K562 (cell line): ENCODE data around the gene KCNJ10. TPM values are rescaled to one million over a fixed set of nuclear protein-coding genes. Genes with fewer than 3 reads are reported as not detected.

Experiments used
- ATAC-seq: fragments of 200-7000 bp; cut with Tn5 transposase; 3 replicates; pipeline ENCODE4 v1.9.1; 2020; ENCODE audit warnings: moderate library complexity
- BruUV-seq: library from RNA; stranded (reverse); fragments of 400-500 nt; replicated peaks from 2 replicates; lab custom pipeline; 2021; lab: Mats Ljungman, UMichigan
- CTCF ChIA-PET: fragments of 300-600 bp; formaldehyde crosslinking; extraction: SDS; loops from one replicate; lab custom pipeline; 2021; ENCODE audit warnings: low intra/inter-chr PET ratio; lab: Yijun Ruan, JAX
- POLR2A ChIA-PET: fragments of 300-600, 350-650 bp; sonication (Branson Sonifier 250); formaldehyde crosslinking; extraction: SDS; loops from one replicate; lab custom pipeline; 2021; ENCODE audit warnings: antibody characterized with exemption, inconsistent platforms; lab: Yijun Ruan, JAX
- DNase-seq, 4 experiments: peaks; one replicate each; pipeline versions ENCODE4 v3.0.0 to v3.0.0-alpha.2; 2011 to 2018; ENCODE audit warnings: low spot score in 3 of 4, mixed read lengths in 3 of 4; ENCODE audit errors: extremely low read depth in 1 of 4
- FAIRE-seq: peaks from 2 replicates; lab custom pipeline; 2011; peaks lifted over from hg19 to GRCh38; lab: Jason Lieb, UNC
- H2AFZ ChIP-seq: 2 replicates; pipeline ENCODE4 v1.6.0; 2011; ENCODE audit warnings: low read depth, low read length, control low read depth, inconsistent platforms
- H3K27ac ChIP-seq: fragments of 200-600 bp; 3 replicates; pipeline ENCODE4 v1.8.0; 2011; ENCODE audit warnings: low read depth, mild to moderate bottlenecking, control low read depth, inconsistent platforms, low read length, moderate library complexity, mixed read lengths; ENCODE audit errors: extremely low read depth
- H3K27me3 ChIP-seq, 2 experiments: fragments of 300-600 bp in 1 of 2; 2 replicates in 1 of 2; 3 replicates in 1 of 2; pipeline versions ENCODE4 v1.6.0 to v1.8.0; 2011; ENCODE audit warnings: inconsistent platforms in 2 of 2, low read length in 2 of 2, mild to moderate bottlenecking in 1 of 2, mixed read lengths in 1 of 2, moderate library complexity in 1 of 2; ENCODE audit not compliant: control insufficient read depth in 2 of 2, insufficient read depth in 2 of 2
- H3K36me3 ChIP-seq: fragments of 300-600 bp; 3 replicates; pipeline ENCODE4 v1.8.0; 2011; ENCODE audit warnings: mild to moderate bottlenecking, low read length, inconsistent platforms; ENCODE audit not compliant: control insufficient read depth, insufficient read depth
- H3K4me1 ChIP-seq, 2 experiments: fragments of 200-600 bp in 1 of 2; replicated peaks in 1 of 2; 2 replicates in 1 of 2; 3 replicates in 1 of 2; pipeline versions ENCODE4 v1.5.1 to v1.8.0; 2011; ENCODE audit warnings: inconsistent platforms in 2 of 2, low read length in 2 of 2, mild to moderate bottlenecking in 1 of 2, mixed read lengths in 1 of 2, moderate library complexity in 1 of 2; ENCODE audit not compliant: control insufficient read depth in 2 of 2, insufficient read depth in 2 of 2
- H3K4me2 ChIP-seq: 2 replicates; pipeline ENCODE4 v1.6.1; 2011; ENCODE audit warnings: low read length, control low read depth, inconsistent platforms, mixed read lengths; ENCODE audit not compliant: insufficient read depth
- H3K4me3 ChIP-seq: fragments of 200-600 bp; sonication (generic), shearing (Covaris generic); 2 replicates; pipeline ENCODE4 v1.5.1; 2016; ENCODE audit warnings: control low read depth, inconsistent platforms
- H3K79me2 ChIP-seq: fragments of 200-600 bp; 3 replicates; pipeline ENCODE4 v1.8.0; 2011; ENCODE audit warnings: low read length, inconsistent platforms; ENCODE audit not compliant: control insufficient read depth, insufficient read depth
- H3K9ac ChIP-seq, 2 experiments: 2 replicates each; pipeline versions ENCODE4 v1.6.0 to v1.6.1; 2011; ENCODE audit warnings: low read depth in 2 of 2, low read length in 2 of 2, control low read depth in 1 of 2, inconsistent platforms in 1 of 2, mild to moderate bottlenecking in 1 of 2, mixed read lengths in 1 of 2; ENCODE audit not compliant: insufficient read depth in 1 of 2
- H3K9me1 ChIP-seq: one replicate; pipeline ENCODE4 v1.6.0; 2011; ENCODE audit warnings: inconsistent platforms, mild to moderate bottlenecking, low read length, moderate library complexity; ENCODE audit not compliant: control insufficient read depth, insufficient read depth
- H3K9me3 ChIP-seq: replicated peaks from 2 replicates; pipeline ENCODE4 v1.5.1; 2011; ENCODE audit warnings: low read depth, low read length, inconsistent platforms; ENCODE audit not compliant: control insufficient read depth, insufficient read depth
- H4K20me1 ChIP-seq: replicated peaks from 2 replicates; pipeline ENCODE4 v1.6.1; 2011; ENCODE audit warnings: low read length, inconsistent platforms, mixed read lengths; ENCODE audit not compliant: control insufficient read depth, insufficient read depth
- FOXK1 ChIP-seq: sonication (generic); formaldehyde crosslinking; IDR thresholded peaks from 2 replicates; pipeline ENCODE4 v1.8.0; 2022; ENCODE audit warnings: missing genetic modification reagents, mild to moderate bottlenecking, borderline replicate concordance
- KLF16 ChIP-seq: IDR thresholded peaks from 2 replicates; pipeline ENCODE4 v1.6.1; 2016; ENCODE audit warnings: antibody characterized with exemption
- LCOR ChIP-seq: sonication (generic); formaldehyde crosslinking; IDR thresholded peaks from 2 replicates; pipeline ENCODE4 v1.8.0; 2022; ENCODE audit warnings: mild to moderate bottlenecking, missing genetic modification reagents
- MAZ ChIP-seq, 2 experiments: fragments of 450-650 bp in 1 of 2; sonication (generic) in 1 of 2; formaldehyde crosslinking; IDR thresholded peaks in 1 of 2; conservative IDR thresholded peaks in 1 of 2; 2 replicates each; pipeline versions ENCODE4 v1.4.0 to v1.5.0; 2020; ENCODE audit warnings: mild to moderate bottlenecking in 1 of 2, missing genetic modification reagents in 1 of 2
- RAD21 ChIP-seq, 2 experiments: fragments of 250-450 bp in 1 of 2; fragments of 450-650 bp in 1 of 2; sonication (Bioruptor Pico) in 1 of 2; formaldehyde crosslinking in 1 of 2; IDR thresholded peaks in 1 of 2; conservative IDR thresholded peaks in 1 of 2; 2 replicates each; pipeline versions ENCODE4 v1.4.0 to v1.8.0; 2020 to 2022; ENCODE audit warnings: mild to moderate bottlenecking in 2 of 2, moderate library complexity in 1 of 2
- RAD51 ChIP-seq: fragments of 450-650 bp; IDR thresholded peaks from 2 replicates; pipeline ENCODE4 v1.7.1; 2016; ENCODE audit warnings: low read depth, mild to moderate bottlenecking, borderline replicate concordance
- RBM14 ChIP-seq: fragments of 200-400 bp; formaldehyde crosslinking; IDR thresholded peaks from 2 replicates; pipeline ENCODE4 v1.6.1; 2018; ENCODE audit warnings: low read depth, mild to moderate bottlenecking, low read length, moderate library complexity, borderline replicate concordance; ENCODE audit not compliant: insufficient read depth
- RCOR1 ChIP-seq, 2 experiments: IDR thresholded peaks; 2 replicates each; pipeline ENCODE4 v1.6.1; 2012; ENCODE audit warnings: low read depth in 2 of 2, low read length in 2 of 2, borderline replicate concordance in 1 of 2, improper control_type of control experiment in 1 of 2
- SMC3 ChIP-seq: conservative IDR thresholded peaks from 2 replicates; pipeline ENCODE4 v1.6.1; 2011; ENCODE audit warnings: low read depth, low read length, improper control_type of control experiment; ENCODE audit not compliant: insufficient read depth
- TEAD2 ChIP-seq: fragments of 450-650 bp; IDR thresholded peaks from 2 replicates; pipeline ENCODE4 v1.6.1; 2016; ENCODE audit warnings: missing genetic modification characterization, control low read depth, missing compliant biosample characterization
- ZNF644 ChIP-seq: fragments of 200-800 bp; sonication (Bioruptor generic); IDR thresholded peaks from 2 replicates; pipeline ENCODE4 v1.6.1; 2016; ENCODE audit warnings: low read depth, missing genetic modification characterization, missing compliant biosample characterization
- WGBS: fragments of 100-300 bp; shearing (Covaris generic); methylation state at CpG from one replicate; pipeline ENCODE4 v1.1.6; 2016; ENCODE audit warnings: low coverage, mixed read lengths; ENCODE audit not compliant: insufficient coverage; ENCODE audit errors: missing lambda C conversion rate; 5-methylcytosine and 5-hydroxymethylcytosine counted together
- in situ Hi-C: fragments of 300-500 bp; cut with MboI; formaldehyde crosslinking; loops from 4 replicates; pipeline ENCODE4 v1.15.0; 2018; ENCODE audit warnings: inconsistent platforms, mixed read lengths
- intact Hi-C: fragments of 100-400 bp; cut with micrococcal nuclease; formaldehyde crosslinking; loops from 2 replicates; pipeline ENCODE4 v1.14.2; 2022
- polyA plus RNA-seq, 8 experiments: library from polyadenylated mRNA; depleted of rRNA in 4 of 8; stranded (reverse) in 5 of 8; unstranded in 3 of 8; fragments of >200 nt; fragmentation: Nextera tagmentation in 2 of 8; fragmentation: Illumina TruSeq in 1 of 8; extraction: Ambion mirVana in 2 of 8; extraction: Trizol in 1 of 8; gene quantifications; 2 replicates each; pipeline versions ENCODE4 v1.2.1 to v1.2.3, GENCODE V29; 2011 to 2014; ENCODE audit warnings: inconsistent platforms in 1 of 8, missing spikeins in 1 of 8
- total RNA-seq, 7 experiments: library from RNA; depleted of rRNA in 6 of 7; stranded (reverse); fragments of >200 nt in 6 of 7; fragmentation: Illumina TruSeq in 2 of 7; extraction: Trizol in 2 of 7; gene quantifications; 2 replicates each; pipeline versions ENCODE4 v1.2.1 to v1.2.3, GENCODE V29; 2011 to 2021; ENCODE audit warnings: low replicate concordance in 1 of 7
- TF ChIP-seq, protein P1 (sequence below), 2 experiments: fragments of 450-650 bp; formaldehyde crosslinking in 1 of 2; IDR thresholded peaks; 2 replicates each; pipeline versions ENCODE4 v1.4.0 to v1.6.1; 2014 to 2020; ENCODE audit warnings: mild to moderate bottlenecking in 2 of 2, borderline replicate concordance in 1 of 2, low read depth in 1 of 2

The KCNJ10 gene
- total and polyA plus RNA-seq, 9 of the 15 experiments (the other 6 are each of a cell fraction or from before 2014, with no cell fraction given): 0.06 to 0.11 TPM; not detected in 7

DNA sequence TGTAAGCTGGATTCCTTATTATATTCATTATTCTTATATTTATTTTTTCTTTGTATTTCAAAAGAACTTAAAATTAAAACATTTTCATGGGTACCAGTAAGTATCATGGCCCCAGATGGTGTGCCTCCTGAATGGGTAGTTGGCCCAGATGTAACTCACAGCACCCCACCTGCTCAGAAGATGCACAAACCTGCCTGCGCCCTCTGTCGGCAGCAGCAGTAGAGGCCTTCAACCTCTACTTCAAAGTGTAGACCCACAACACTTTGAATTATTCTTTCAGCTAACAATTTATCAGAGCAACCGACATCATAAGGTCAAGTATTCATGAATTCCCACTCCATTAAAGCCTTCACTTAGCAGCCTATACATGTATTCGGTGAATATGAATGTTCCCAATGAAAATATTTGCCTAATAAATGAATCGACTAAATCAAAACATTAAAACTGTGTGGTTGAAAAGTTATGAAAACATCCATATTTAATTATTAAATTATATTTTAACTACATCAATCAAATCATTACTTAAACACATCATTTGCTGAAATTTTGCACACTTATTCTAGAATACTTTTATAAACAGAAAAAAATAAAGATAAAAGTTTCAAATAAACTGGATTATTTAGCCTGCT is 63.5 kb downstream of the KCNJ10 start:
- H3K27me3 ChIP-seq: peaks cover 0 to 2% of the 10 kb centered on the region in 2 experiments; a peak in 2 of 5 replicates
- no peaks in the 10 kb centered on the region for H4K20me1 ChIP-seq
- ATAC-seq (peak; percentile 96), FAIRE-seq (peak; percentile 87), DNase-seq (peak; percentile 75 to 86 (median 83))
- H3K79me2 ChIP-seq: no peaks in the 10 kb centered on the region
- POLR2A ChIA-PET: interaction anchor here (1.1 kb wide), 1 partner anchor 207 kb away, joined by 3 read pairs; no protein-coding TSS in a partner anchor
- no TSS peak for BruUV-seq
- no peaks in the 10 kb centered on the region for H3K36me3 ChIP-seq
- in situ Hi-C loops: loop anchor here (5.0 kb wide), 2 partner anchors 69 to 209 kb away; no protein-coding TSS in a partner anchor
- H3K4me3 ChIP-seq: no peak overlapping the region
- no peaks in the 10 kb centered on the region for H3K4me1 ChIP-seq
- H3K4me2 ChIP-seq: no peak overlapping the region
- H2AFZ ChIP-seq: no peak overlapping the region
- H3K9me1 ChIP-seq: no peaks in the 10 kb centered on the region
- H3K27ac ChIP-seq: no peak overlapping the region
- CTCF ChIA-PET: interaction anchor here (0.6 to 4.7 kb wide), 10 partner anchors 24 to 874 kb away, joined by 3 to 75 read pairs (median 4); partner anchors contain the start of gene DUSP23
- H3K9ac ChIP-seq: no peak overlapping the region
- intact Hi-C loops: loop anchor here (1.0 to 5.0 kb wide), 3 partner anchors 70 to 224 kb away; partner anchors contain the start of gene DUSP23
- no peaks in the 10 kb centered on the region for H3K9me3 ChIP-seq
- WGBS: 19% methylated on average over 5 of the region's 5 CpGs
- TF ChIP-seq ZNF644: no peak
- TF ChIP-seq TEAD2 (tag): no peak
- no peak for TF ChIP-seq LCOR (CRISPR knock-in tag)
- peak in 1 of 2 experiments; percentile 13; a peak in 1 of 4 replicates for TF ChIP-seq RCOR1 (IDR thresholded peaks at IDR 0.05; ENCODE audit: borderline replicate concordance in 1 of 2, low read depth in 2 of 2, low read length in 2 of 2)
- peak; percentile 86 to 87 for TF ChIP-seq RAD21 (CRISPR knock-in tag; conservative IDR thresholded peaks at IDR 0.05 in 1 of 2, IDR thresholded peaks at IDR 0.05 in 1 of 2)
- TF ChIP-seq KLF16: peak; percentile 56; the same call in 1 of the 2 replicates
- TF ChIP-seq SMC3: peak; percentile 90
- TF ChIP-seq FOXK1: no peak
- peak in 1 of 2 experiments; percentile 63; a peak in 2 of 4 replicates for TF ChIP-seq MAZ (CRISPR knock-in tag; conservative IDR thresholded peaks at IDR 0.05 in 1 of 2, IDR thresholded peaks at IDR 0.05 in 1 of 2)
- no peak for TF ChIP-seq RBM14
- TF ChIP-seq RAD51: no peak
- TF ChIP-seq, protein P1, sequence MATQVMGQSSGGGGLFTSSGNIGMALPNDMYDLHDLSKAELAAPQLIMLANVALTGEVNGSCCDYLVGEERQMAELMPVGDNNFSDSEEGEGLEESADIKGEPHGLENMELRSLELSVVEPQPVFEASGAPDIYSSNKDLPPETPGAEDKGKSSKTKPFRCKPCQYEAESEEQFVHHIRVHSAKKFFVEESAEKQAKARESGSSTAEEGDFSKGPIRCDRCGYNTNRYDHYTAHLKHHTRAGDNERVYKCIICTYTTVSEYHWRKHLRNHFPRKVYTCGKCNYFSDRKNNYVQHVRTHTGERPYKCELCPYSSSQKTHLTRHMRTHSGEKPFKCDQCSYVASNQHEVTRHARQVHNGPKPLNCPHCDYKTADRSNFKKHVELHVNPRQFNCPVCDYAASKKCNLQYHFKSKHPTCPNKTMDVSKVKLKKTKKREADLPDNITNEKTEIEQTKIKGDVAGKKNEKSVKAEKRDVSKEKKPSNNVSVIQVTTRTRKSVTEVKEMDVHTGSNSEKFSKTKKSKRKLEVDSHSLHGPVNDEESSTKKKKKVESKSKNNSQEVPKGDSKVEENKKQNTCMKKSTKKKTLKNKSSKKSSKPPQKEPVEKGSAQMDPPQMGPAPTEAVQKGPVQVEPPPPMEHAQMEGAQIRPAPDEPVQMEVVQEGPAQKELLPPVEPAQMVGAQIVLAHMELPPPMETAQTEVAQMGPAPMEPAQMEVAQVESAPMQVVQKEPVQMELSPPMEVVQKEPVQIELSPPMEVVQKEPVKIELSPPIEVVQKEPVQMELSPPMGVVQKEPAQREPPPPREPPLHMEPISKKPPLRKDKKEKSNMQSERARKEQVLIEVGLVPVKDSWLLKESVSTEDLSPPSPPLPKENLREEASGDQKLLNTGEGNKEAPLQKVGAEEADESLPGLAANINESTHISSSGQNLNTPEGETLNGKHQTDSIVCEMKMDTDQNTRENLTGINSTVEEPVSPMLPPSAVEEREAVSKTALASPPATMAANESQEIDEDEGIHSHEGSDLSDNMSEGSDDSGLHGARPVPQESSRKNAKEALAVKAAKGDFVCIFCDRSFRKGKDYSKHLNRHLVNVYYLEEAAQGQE (IDR thresholded peaks at IDR 0.05; ENCODE audit: borderline replicate concordance): peak; percentile 82
- TF ChIP-seq, protein P1 (CRISPR knock-in tag; IDR thresholded peaks at IDR 0.05; ENCODE audit: low read depth): no peak
